ENCODE data around the gene PROM1. TPM values are rescaled to one million over a fixed set of nuclear protein-coding genes. Genes with fewer than 3 reads are reported as not detected.

The PROM1 gene
- total and polyA plus RNA-seq, 9 donors = 0.10 to 3.3 (median 0.81) TPM

GRCh38 chr4:16031546-16032395, 52.1 kb downstream of the PROM1 start:
- Histone ChIP-seq H3K4me3 (no peak overlapping the region), H3K27ac (no peak overlapping the region), H3K9me3 (no peaks in the 10 kb centered on the region), H3K36me3 (no peaks in the 10 kb centered on the region), H3K27me3 (no peaks in the 10 kb centered on the region), H3K4me1 (ENCODE audit: insufficient read depth) (no peaks in the 10 kb centered on the region)
- no peak for TF ChIP-seq POLR2A (IDR thresholded peaks at IDR 0.05)
- WGBS, 3 donors = 55 to 62% (median 57%) methylated on average over 2 of the region's 2 CpGs
- intact Hi-C loops (cut with DNase I) = no loop called here
- DNase-seq = no peak

GRCh38 chr4:16029886-16030285, 53.9 kb downstream of the PROM1 start:
- no peaks in the 10 kb centered on the region for H3K4me1 ChIP-seq (ENCODE audit: insufficient read depth)
- no peaks in the 10 kb centered on the region for H3K27me3 ChIP-seq
- TF ChIP-seq POLR2A (IDR thresholded peaks at IDR 0.05) = no peak
- TF ChIP-seq EP300 (IDR thresholded peaks at IDR 0.05) = no peak
- TF ChIP-seq CTCF (IDR thresholded peaks at IDR 0.05) = no peak
- no peak overlapping the region for H3K4me3 ChIP-seq
- H3K36me3 ChIP-seq = no peaks in the 10 kb centered on the region
- no peak for DNase-seq
- 55 to 91% (median 69%) methylated on average over 1 of the region's 1 CpG for WGBS, 3 donors
- no peaks in the 10 kb centered on the region for H3K9me3 ChIP-seq
- intact Hi-C loops (cut with DNase I) = loop anchor here in 1 of 4 donors (10.0 kb wide), 1 partner anchor 235 kb away; no protein-coding TSS in a partner anchor
- H3K27ac ChIP-seq = no peak overlapping the region

- intact Hi-C loops (cut with DNase I) = loop anchor here in 1 of 4 donors (10.0 kb wide), 1 partner anchor 236 kb away; no protein-coding TSS in a partner anchor
Observed at GRCh38 chr4:16029262-16029661, 54.6 kb downstream of the PROM1 start.

GRCh38 chr4:16027626-16028025, 56.2 kb downstream of the PROM1 start:
- Histone ChIP-seq H3K9me3 (no peaks in the 10 kb centered on the region), H3K4me1 (ENCODE audit: insufficient read depth) (no peaks in the 10 kb centered on the region), H3K27me3 (no peaks in the 10 kb centered on the region), H3K36me3 (no peaks in the 10 kb centered on the region), H3K4me3 (no peak overlapping the region), H3K27ac (no peak overlapping the region)
- intact Hi-C loops (cut with DNase I) = loop anchor here in 1 of 4 donors (10.0 kb wide), 1 partner anchor 237 kb away; no protein-coding TSS in a partner anchor
- WGBS, 3 donors = 77 to 87% (median 84%) methylated on average over 4 of the region's 4 CpGs
- no peak for DNase-seq
- TF ChIP-seq EP300 (IDR thresholded peaks at IDR 0.05) (no peak), CTCF (IDR thresholded peaks at IDR 0.05) (no peak), POLR2A (IDR thresholded peaks at IDR 0.05) (no peak)

More at GRCh38 chr4:16029262-16029661, 54.6 kb downstream of the PROM1 start:
- no peak for DNase-seq
- H3K27me3 ChIP-seq = no peaks in the 10 kb centered on the region
- H3K4me1 ChIP-seq (ENCODE audit: insufficient read depth) = no peaks in the 10 kb centered on the region
- no peaks in the 10 kb centered on the region for H3K9me3 ChIP-seq
- no peak overlapping the region for H3K27ac ChIP-seq
- no peaks in the 10 kb centered on the region for H3K36me3 ChIP-seq
- TF ChIP-seq POLR2A (IDR thresholded peaks at IDR 0.05) (no peak), EP300 (IDR thresholded peaks at IDR 0.05) (no peak), CTCF (IDR thresholded peaks at IDR 0.05) (no peak)
- no peak overlapping the region for H3K4me3 ChIP-seq
- WGBS, 3 donors = 24 to 31% (median 29%) methylated on average over 4 of the region's 4 CpGs

- Histone ChIP-seq H3K4me3 (no peak overlapping the region), H3K9me3 (no peaks in the 10 kb centered on the region), H3K27ac (no peak overlapping the region), H3K36me3 (no peaks in the 10 kb centered on the region), H3K27me3 (no peaks in the 10 kb centered on the region), H3K4me1 (ENCODE audit: insufficient read depth) (no peaks in the 10 kb centered on the region)
- TF ChIP-seq POLR2A (IDR thresholded peaks at IDR 0.05) (no peak), CTCF (IDR thresholded peaks at IDR 0.05) (no peak), EP300 (IDR thresholded peaks at IDR 0.05) (no peak)
- 77 to 87% (median 85%) methylated on average over 2 of the region's 2 CpGs for WGBS, 3 donors
- DNase-seq = no peak
- intact Hi-C loops (cut with DNase I) = loop anchor here in 1 of 4 donors (10.0 kb wide), 1 partner anchor 238 kb away; no protein-coding TSS in a partner anchor
Observed at GRCh38 chr4:16027114-16027513, 56.7 kb downstream of the PROM1 start.
